ENCODE measurements around the gene UNKL.

GRCh38 chr16:1322407-1322806, 92.1 kb downstream of the UNKL start:
- TF ChIP-seq, protein P1, sequence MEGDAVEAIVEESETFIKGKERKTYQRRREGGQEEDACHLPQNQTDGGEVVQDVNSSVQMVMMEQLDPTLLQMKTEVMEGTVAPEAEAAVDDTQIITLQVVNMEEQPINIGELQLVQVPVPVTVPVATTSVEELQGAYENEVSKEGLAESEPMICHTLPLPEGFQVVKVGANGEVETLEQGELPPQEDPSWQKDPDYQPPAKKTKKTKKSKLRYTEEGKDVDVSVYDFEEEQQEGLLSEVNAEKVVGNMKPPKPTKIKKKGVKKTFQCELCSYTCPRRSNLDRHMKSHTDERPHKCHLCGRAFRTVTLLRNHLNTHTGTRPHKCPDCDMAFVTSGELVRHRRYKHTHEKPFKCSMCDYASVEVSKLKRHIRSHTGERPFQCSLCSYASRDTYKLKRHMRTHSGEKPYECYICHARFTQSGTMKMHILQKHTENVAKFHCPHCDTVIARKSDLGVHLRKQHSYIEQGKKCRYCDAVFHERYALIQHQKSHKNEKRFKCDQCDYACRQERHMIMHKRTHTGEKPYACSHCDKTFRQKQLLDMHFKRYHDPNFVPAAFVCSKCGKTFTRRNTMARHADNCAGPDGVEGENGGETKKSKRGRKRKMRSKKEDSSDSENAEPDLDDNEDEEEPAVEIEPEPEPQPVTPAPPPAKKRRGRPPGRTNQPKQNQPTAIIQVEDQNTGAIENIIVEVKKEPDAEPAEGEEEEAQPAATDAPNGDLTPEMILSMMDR (conservative IDR thresholded peaks at IDR 0.05; ENCODE audit: low read depth, low read length) = no peak
- no peak for TF ChIP-seq EZH2 (IDR thresholded peaks at IDR 0.05; ENCODE audit: low read length, unreplicated experiment)
- no peak for TF ChIP-seq EZH2phosphoT487 (IDR thresholded peaks at IDR 0.05; ENCODE audit: borderline replicate concordance, low read length)
